HG02623 (cell line): ENCODE results near the gene CREB1.

Experiments used
- ATAC-seq: cut with Tn5 transposase; IDR thresholded peaks from one replicate; pipeline ENCODE4 v1.9.1; 2021; ENCODE audit warnings: moderate library complexity; ENCODE audit not compliant: unreplicated experiment

Gene CREB1

DNA sequence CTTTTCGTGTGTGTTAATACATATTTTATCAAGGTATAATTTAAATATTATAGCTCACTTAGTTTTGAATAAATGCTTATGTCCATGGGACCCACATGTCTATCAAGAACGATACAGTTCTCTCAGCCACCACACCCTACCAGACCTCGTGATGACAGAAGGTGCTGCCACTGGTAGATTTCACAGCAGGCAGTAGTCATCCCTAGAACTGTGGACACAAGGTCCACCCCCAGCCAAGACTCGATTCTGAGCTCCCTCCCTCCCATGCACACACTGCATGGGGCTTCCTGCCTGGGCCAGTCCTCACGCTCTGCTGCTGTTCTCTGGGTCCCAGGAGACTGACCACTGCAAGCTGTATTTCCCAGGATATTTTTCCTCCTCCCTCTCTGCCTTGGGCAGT is 26.5 kb upstream of the CREB1 start:
- peak; percentile 49 for ATAC-seq

DNA sequence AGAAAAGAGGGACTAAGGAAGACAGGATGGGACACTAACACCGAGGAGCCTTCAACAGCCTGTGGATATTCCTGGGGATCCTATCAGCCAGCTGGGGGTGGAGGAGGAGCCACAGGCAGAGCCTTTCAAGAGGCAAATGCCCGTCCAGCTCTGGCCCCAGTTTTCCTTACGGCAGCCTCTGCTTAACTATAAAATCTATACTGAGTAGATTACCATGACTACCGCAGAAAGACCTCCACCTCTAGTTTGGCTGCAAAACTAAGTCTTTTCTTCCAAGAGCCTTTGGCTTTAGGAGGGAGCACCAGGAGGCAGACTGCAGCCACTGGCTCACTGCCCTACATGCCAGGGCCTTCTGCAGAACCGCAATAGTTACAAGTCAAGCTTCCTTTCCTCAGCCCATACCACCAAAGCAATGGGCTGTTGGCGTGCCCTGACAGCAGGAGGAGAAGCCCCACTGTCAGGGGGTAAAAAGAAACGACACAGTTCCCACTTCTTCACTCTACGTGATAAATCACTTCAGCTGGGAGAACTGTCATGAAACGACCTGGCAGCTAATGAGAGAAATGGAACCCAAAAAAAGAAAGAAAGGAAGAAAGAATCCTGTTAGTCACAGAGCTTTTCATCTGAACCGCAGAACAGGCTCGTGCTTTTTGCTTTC is 25.1 kb upstream of the CREB1 start:
- no peak for ATAC-seq

DNA sequence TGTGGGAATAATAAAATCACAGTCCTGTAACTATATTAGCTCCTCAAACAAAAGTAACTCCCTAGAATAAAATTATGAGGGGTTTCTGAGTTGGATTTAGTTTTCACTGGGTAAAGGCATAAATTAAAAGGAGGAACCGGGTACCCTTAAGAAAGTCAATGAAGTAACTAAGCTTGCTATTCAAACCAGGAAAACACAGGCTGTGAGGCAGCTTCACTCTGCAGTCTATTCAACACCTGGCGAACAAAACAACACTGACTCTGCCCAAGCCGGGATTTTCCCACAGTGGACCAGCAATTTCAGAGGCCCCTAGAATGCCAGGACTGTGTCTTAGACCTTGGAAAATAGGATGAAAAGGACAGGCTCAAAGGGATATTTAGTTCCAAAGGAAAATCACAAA is 24.6 kb upstream of the CREB1 start:
- no peak for ATAC-seq

DNA sequence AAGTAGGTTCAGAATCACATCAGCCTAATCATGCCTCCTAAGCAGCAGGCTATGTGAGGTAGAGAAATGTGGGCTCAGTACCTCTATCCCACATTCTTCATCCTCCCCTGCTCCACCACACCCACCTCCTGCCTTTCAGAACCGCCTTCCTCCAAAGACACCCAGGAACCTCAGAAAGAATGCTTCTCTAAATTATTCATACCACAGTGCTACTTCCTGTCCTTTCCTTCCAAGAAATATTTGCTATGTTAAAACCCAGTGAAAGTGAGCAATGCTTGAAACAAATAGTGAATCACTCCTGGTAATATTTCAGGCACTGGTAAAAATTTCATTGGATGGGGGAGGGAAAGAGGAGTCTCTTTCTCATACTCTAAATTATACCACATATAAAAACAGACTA is 24.0 kb upstream of the CREB1 start:
- no peak for ATAC-seq

DNA sequence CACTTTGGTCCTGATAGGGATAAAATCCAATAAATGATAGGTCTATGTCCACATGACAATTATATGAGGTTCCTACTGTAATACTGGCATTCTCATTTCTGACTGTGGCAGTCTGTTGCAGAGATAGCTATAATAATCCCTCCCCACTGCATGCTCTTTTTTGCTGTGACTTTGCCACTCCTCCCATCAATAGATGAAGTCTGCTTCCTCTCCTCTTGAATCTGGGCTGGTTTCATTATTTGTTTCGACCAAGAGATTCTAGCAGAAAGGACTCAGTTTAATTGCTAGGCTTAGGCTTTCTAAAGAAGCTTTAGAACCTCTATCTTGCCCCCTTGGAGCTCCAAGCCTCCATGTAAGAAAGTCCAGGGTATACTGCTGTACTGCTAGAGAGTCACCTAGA is 23.3 kb upstream of the CREB1 start:
- ATAC-seq = no peak

DNA sequence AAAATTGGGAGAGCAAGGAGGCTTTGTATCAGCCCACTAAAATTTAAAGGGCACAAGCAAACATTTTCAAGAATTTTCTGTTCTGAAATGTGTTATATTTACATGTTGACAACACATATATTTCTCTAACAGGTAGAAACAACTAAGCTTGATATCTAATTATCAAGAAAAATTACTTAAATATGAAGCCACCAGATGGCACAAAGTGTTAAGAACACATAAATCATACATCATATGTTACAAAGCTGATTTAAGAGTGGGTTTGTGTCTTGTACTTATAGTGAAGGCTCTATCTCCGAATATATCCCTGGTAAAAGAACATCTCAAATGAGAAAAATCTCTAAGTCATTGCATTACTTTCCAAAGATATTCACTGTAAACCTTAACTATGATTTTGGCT is 19.6 kb upstream of the CREB1 start:
- no peak for ATAC-seq

DNA sequence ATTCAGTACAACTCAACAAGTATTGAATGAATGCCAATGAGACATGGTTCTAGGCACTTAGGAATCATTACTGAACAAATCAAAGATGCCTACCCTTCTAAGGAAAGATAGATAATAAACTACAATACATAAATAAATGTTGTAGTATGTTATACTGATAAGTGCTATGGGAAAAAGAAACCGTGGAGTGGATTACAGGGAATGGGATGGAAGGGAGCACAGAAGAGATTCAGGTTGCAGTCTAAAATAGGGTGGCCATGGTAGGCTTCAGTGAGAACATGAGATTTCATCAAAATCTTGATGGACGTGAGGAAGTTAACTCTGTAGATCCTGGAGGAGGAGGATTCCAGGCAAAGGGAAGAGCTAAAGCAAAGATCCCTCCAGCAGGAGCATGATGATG is 17.9 kb upstream of the CREB1 start:
- ATAC-seq = no peak

DNA sequence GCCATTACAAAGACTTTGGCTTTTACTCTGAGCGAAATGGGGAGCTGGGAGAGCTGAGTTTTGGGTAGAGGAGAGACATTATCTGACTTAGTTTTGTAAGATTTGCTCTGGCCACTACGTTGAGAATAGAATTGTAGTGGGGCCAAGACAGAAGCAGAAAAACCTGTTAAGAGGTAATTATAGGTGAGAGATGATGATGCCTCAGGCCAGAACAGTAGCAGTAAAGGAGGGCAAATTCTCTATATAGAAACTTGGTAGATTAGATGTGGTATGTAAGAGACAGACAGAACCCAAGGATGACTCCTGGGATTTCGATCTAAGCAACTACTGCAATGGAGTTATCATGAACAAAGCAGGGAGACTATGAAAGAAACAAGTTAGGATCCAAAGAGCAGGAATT is 17.4 kb upstream of the CREB1 start:
- no peak for ATAC-seq

DNA sequence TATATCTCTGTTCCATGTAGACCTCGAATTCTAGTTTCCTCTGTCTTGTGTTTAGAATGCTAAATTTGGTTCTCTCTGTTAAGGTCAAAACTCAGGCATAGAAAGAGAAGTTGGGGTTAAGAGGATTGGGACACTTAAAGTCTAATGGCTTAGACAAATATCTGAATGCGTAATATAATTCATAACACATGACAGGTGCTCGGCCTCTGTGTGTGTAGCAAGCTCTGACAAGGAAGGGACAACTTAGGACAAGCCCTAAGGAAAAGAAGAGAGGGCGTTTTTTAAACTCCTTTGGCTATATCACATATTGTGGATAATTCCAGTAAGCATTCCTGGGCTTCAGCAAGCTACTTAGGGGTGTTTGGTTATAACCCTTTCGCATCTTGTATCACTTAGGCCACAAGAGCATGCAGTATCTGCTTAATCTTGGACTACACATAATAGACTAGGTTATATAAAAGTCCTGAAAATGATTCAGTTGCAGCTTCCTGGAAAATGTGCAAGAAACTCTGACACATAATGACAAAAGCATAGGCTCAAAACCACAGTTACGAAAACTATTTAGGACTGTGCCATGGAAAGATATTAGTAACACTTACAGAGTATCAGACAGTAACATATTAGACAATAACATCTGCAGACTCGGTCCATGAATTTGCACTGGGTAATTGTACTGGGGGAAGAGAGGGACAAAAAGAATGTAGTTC is 16.1 kb upstream of the CREB1 start:
- ATAC-seq = no peak

DNA sequence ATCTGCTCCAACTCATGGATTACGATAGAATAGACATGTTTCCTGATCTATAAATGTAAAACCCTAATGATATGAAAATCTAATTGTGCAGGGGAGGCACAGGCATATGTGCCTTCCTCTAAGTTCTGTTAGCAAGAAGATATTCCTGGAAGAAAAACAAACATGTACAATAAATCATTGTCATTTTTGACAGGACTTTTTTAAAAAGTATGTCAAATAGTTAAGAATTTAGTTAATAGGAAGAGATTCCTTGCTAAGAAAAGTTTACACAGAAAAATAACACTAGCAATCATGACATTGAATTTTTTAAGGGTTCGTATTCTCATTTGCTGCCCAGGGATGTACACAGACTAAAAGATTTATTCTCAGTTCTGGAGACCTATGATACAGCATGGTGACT is 15.3 kb upstream of the CREB1 start:
- no peak for ATAC-seq

DNA sequence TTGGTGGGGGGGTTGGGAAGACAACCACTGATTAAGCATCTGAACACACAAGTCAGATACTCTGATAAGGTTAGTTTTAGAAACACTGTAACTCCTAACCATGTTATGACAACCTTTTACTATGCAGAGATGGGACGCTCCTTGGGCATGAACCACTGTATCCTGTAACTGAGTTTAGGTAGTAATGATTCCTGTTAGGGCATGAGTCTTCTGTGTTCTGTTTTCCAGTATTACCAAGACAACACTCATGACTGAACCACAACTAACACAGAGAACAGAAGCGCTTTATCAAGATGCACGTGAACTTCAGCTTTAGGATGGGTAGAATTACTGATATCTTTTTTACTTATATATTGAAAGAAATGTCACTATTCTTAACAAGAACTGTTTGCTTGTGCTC is 14.1 kb upstream of the CREB1 start:
- no peak for ATAC-seq

DNA sequence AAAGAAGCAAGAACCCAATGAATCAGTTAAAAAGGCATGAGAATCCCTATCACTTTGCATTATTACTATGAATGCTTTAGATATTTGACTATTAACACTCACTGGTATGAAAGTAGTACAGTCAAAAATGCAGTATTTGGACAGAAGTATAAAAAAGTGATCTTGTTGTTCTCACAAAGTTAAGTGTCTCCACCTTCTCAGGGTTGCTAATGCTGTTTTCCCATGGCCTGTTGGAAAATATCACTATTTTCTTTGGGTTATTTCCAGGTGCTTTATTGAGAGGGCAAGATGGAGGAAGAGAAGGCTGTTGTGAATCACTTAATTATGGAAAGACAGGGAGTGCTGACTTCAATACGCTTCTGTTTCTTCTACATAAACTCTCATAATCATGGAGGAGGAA is 13.6 kb upstream of the CREB1 start:
- no peak for ATAC-seq

DNA sequence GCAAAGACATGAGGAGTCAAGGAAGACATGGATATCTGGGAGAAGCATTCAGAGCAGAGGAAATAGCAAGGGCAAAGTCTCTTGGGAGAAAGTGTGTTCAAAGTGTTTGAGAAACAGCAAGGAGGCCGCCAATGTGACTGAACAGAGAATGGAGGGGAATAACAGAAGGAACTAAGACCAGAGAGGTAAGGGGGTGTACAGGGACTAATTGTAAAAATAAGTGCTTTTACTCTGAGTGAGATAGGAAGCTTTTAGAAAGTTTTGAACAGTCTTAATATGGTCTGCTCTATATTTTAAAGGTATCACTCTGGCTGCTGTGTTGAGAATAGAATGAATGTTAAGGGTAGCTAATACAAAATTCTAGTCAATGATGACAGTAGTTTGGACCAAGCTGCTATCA is 6.8 kb upstream of the CREB1 start:
- no peak for ATAC-seq

DNA sequence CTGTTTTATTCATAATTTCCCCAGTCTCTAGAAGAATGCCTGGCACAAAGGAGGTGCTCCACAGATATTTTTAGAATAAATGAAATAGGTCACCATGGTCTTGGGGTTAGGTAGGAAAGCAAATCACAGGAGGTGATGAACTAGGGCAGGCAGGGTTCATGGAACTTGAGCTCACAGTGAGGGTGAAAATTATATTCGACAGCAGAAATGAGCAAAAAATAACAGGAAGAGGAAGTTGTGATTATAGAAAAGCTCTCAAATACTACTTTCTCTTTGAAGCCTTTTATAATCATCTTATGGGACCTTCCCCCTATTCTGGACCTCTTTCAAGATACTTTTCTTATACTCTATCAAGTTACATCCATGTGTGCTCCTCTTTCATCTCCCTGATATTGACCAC is 4.5 kb upstream of the CREB1 start:
- no peak for ATAC-seq

DNA sequence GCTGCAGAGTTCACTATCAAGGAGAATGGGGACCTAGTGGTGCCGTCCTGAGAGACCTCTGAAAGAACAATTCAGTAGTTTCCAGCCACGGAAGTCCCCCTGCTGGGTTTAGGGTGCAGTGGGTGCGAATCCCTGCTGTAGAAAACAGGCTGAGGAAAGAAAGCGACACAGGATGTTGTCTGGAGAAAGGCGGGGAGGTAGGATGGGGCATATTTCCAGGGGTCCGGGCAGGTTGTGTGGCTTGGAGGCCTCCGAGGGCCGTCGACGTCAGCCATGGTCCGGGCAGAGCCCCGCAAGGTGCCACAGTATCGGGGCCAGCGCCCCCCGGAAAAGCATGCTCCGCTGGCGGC is 807 bp upstream of the CREB1 start:
- ATAC-seq = peak; percentile 3

DNA sequence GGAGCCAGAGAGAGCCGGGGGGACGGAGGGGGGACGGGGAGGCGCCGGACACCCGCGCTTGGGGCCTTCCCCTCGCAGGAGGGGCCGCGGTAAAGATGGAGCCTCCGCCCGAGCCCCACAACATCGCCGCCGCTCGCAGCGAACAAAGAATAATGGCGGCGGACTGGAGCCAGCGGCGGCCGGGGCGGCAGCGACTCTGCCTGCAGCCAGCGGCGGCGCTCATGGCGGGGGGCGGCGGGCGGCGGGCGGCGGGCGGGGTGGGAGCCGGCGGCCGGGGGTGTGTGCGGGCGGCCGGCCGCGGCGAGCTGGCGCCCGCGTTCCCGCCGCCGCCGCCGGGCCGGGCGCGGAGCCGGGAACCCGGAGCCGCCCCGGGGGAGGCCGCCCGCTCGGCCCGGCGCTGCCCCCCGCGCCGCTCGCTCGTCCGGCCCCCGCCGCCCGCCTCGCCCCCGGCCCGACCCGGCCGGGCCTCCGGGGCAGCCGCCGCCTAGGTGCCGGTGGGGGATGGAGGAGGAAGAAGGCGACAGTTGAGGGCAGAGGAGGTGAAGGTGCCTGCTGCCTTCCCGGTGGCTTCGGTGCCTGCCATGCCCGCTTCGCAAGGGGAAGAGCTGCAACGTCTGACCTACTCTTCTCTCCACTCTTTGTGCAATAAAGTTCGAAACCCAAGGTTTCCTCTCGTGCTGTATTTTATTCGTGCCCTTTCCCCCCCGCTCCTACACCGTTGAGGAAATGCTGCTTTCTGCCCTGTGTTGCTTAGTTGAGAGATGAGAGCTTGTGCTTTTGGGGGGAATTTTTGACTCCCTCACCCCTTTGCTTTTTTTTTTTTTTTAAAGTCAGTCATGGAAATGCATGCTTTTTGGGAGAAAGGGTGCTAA is 634 bp downstream of the CREB1 start:
- no peak for ATAC-seq

DNA sequence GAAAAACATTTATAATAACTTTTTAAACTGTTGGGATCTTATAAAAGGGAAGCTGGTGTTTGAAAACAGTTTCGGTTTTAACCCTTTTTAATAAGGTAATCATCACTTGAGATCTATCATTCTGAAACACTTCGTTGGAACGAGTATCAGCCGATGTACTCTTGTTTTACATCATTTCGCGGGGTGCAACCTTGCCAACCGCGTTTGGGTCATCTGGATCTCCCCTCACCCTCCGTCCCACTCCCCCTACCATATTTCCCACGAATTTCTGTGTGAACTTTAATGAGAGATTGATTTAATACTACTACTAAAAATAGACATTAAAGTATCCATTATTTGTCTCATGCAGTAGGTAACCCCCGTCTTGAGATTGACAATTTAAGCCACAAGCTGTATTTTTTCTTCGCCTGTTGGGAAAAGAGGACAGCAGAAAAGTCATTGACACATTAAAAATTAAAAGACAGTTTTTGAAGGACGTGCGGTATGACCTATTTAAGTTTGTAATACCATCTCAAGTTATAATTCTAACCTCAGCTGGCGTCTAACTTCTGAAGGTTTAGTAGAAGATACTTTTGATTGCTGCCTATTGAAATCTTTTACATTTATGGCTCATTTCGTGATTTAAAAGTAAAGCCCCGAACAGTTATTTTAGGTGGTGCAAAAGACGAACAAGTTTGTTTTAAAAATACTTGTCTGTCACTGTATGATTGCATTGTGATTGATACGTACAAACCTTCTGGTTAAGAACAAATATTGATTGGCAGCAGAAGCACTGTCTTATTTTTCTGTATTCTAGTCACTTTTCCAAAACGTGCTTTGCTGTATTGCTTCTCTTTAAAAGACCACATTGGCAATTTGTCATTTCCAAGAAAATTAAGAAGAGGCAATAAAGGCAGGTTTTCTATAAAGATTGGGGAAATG is 1.5 kb downstream of the CREB1 start:
- no peak for ATAC-seq

DNA sequence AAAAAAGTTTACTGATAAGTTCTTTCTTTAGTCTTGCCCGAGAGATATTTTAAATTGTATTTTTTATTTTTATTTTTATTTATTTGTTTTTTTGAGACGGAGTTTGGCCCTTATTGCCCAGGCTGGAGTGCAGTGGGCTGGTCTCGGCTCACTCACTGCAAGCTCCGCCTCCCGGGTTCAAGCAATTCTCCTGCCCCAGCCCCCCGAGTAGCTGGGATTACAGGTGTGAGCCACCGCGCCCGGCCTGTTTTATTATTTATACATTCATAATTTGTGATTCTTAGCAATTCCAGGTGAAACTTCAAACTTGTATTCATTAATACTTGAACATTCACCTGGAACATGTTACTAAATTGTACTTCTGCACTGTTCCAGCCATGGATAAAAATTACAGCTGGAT is 2.9 kb downstream of the CREB1 start:
- ATAC-seq = no peak

DNA sequence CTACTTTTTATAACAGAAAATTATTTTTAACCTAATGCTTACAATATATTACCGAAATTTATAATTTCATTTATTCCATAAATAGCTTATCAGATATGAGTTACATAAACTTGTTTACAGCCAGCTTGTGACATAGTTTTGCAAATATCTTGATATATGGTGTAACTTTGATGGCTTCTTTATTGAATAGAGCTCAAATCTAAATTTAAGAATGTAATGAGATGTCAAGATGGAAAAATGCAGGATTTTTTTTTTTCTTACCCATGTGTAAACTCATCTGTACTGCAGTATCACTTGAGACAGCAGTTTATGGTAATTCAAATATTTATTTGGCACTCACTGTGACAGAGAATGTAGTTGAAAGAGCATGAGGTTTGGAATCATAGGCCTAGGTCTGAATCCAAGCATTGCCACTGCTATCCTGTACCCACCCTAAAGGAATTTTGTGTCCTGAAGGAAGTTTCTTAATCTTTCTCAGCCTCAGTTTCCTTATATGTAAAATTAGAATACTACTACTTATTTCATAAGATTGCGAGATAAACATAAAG is 3.8 kb downstream of the CREB1 start:
- no peak for ATAC-seq

DNA sequence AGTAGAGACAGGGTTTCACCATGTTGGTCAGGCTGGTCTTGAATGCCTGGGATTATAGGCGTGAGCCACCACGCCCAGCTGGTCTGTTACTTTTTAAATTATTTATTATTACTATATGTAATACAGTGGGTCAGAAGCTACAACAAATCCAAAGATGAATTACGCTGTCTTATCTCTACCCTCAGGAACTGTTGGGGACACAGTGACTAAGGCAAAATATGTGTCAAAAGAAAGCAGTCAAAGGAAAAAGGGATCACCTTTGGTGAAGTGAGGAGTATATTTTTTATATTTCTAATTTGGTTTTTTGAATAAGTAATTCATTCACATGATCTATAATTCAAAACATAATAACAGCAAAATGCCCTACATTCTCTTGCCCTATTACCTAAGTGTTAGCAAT is 4.7 kb downstream of the CREB1 start:
- no peak for ATAC-seq

DNA sequence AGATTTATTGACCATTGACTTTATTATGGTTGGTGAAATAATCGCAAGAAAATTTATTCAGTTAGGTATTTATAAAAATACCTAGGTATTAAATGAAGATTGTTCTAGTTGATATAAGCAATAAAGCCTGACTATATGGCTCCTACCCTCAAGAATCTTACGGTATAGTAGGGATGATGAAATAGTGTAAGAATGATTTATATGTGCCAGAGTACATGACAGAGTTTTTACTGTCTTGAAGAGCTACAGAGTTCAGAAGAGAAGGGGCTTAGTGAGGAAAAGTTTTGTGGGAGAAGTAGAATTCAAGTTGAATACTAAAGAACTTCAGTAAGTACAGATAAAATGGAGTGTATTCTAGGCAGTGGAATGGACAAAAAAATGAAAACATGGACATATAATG is 9.7 kb downstream of the CREB1 start:
- no peak for ATAC-seq
